Measurements from ENCODE around the gene VWA5B1. TPM values are rescaled to one million over a fixed set of nuclear protein-coding genes. Genes with fewer than 3 reads are reported as not detected.

VWA5B1 gene
- polyA plus RNA-seq, 1 donor (not counting 4 experiments of a cell fraction or from before 2014, with no cell fraction given), result not detected

GRCh38 chr1:20284046-20284445 is 6.6 kb upstream of the VWA5B1 start:
- FAIRE-seq, result no peak
- Histone ChIP-seq H2AFZ (ENCODE audit: control insufficient read depth, low read length) (no peak overlapping the region), H4K20me1 (ENCODE audit: control insufficient read depth, extremely low read depth, insufficient read depth, low read length) (no peaks in the 10 kb centered on the region), H3K9me1 (ENCODE audit: control insufficient read depth, extremely low read depth, insufficient read depth, low read length) (no peaks in the 10 kb centered on the region), H3K9ac (ENCODE audit: control insufficient read depth, extremely low read depth, insufficient read depth, low read length) (no peak overlapping the region), H3K79me2 (ENCODE audit: control insufficient read depth, insufficient read depth, low read length) (no peaks in the 10 kb centered on the region), H3K9me3 (ENCODE audit: control insufficient read depth, low read depth, low read length) (no peaks in the 10 kb centered on the region), H3K4me1 (ENCODE audit: control insufficient read depth, extremely low read depth, insufficient read depth, low read length) (peaks cover 18% of the 10 kb centered on the region), H3K36me3 (ENCODE audit: control insufficient read depth in 2 of 2, extremely low read depth in 1 of 2, insufficient read depth in 2 of 2, low read length in 2 of 2) (no peaks in the 10 kb centered on the region), H3K4me3 (ENCODE audit: control insufficient read depth in 2 of 3, extremely low read depth in 1 of 3, insufficient read depth in 2 of 3, low read depth in 1 of 3, low read length in 3 of 3) (no peak overlapping the region), H3K4me2 (ENCODE audit: control insufficient read depth, extremely low read depth, insufficient read depth, low read depth, low read length) (no peak overlapping the region), H3K27me3 (ENCODE audit: control insufficient read depth, extremely low read depth, insufficient read depth, low read length) (peaks cover 6% of the 10 kb centered on the region), H3K27ac (ENCODE audit: control insufficient read depth, insufficient read depth, low read length) (no peak overlapping the region)
- TF ChIP-seq CTCF (optimal IDR thresholded peaks at IDR 0.05 in 1 of 3, IDR thresholded peaks at IDR 0.05 in 1 of 3, conservative IDR thresholded peaks at IDR 0.05 in 1 of 3; ENCODE audit: extremely low read depth in 1 of 3, insufficient read depth in 2 of 3, low read length in 3 of 3), result no peak
- no peak for TF ChIP-seq EZH2 (IDR thresholded peaks at IDR 0.05; ENCODE audit: low read length)
- DNase-seq (ENCODE audit: low read depth, low spot score), result no peak
- dilution Hi-C loops (cut with MboI; ENCODE audit: extremely low pct_ligation_motif_present, low sequenced_read_pairs), result no loop called here

GRCh38 chr1:20284625-20285024 is 6.0 kb upstream of the VWA5B1 start:
- dilution Hi-C loops (cut with MboI; ENCODE audit: extremely low pct_ligation_motif_present, low sequenced_read_pairs), result no loop called here
- H3K36me3 ChIP-seq (ENCODE audit: control insufficient read depth in 2 of 2, extremely low read depth in 1 of 2, insufficient read depth in 2 of 2, low read length in 2 of 2), result no peaks in the 10 kb centered on the region

More at GRCh38 chr1:20284625-20285024, 6.0 kb upstream of the VWA5B1 start:
- H3K27me3 ChIP-seq (ENCODE audit: control insufficient read depth, extremely low read depth, insufficient read depth, low read length), result peaks cover 11% of the 10 kb centered on the region
- no peaks in the 10 kb centered on the region for H3K9me3 ChIP-seq (ENCODE audit: control insufficient read depth, low read depth, low read length)
- H3K4me3 ChIP-seq (ENCODE audit: control insufficient read depth in 2 of 3, extremely low read depth in 1 of 3, insufficient read depth in 2 of 3, low read depth in 1 of 3, low read length in 3 of 3), result no peak overlapping the region
- no peak overlapping the region for H2AFZ ChIP-seq (ENCODE audit: control insufficient read depth, low read length)
- H3K4me2 ChIP-seq (ENCODE audit: control insufficient read depth, extremely low read depth, insufficient read depth, low read depth, low read length), result no peak overlapping the region
- no peak overlapping the region for H3K9ac ChIP-seq (ENCODE audit: control insufficient read depth, extremely low read depth, insufficient read depth, low read length)
- H3K9me1 ChIP-seq (ENCODE audit: control insufficient read depth, extremely low read depth, insufficient read depth, low read length), result no peaks in the 10 kb centered on the region
- FAIRE-seq (no peak), DNase-seq (ENCODE audit: low read depth, low spot score) (no peak)
- H3K4me1 ChIP-seq (ENCODE audit: control insufficient read depth, extremely low read depth, insufficient read depth, low read length), result peaks cover 12% of the 10 kb centered on the region
- H3K79me2 ChIP-seq (ENCODE audit: control insufficient read depth, insufficient read depth, low read length), result no peaks in the 10 kb centered on the region
- H4K20me1 ChIP-seq (ENCODE audit: control insufficient read depth, extremely low read depth, insufficient read depth, low read length), result no peaks in the 10 kb centered on the region
- no peak for TF ChIP-seq CTCF (optimal IDR thresholded peaks at IDR 0.05 in 1 of 3, IDR thresholded peaks at IDR 0.05 in 1 of 3, conservative IDR thresholded peaks at IDR 0.05 in 1 of 3; ENCODE audit: extremely low read depth in 1 of 3, insufficient read depth in 2 of 3, low read length in 3 of 3)
- no peak for TF ChIP-seq EZH2 (IDR thresholded peaks at IDR 0.05; ENCODE audit: low read length)
- no peak overlapping the region for H3K27ac ChIP-seq (ENCODE audit: control insufficient read depth, insufficient read depth, low read length)

Measured in keratinocyte (primary cell).